HL-60/S4 (cell line): ENCODE data around the gene DBF4.
"Not testable (repeated sequence)": the region's sequence is repeated elsewhere in the genome, so short reads cannot be mapped to it uniquely, and the experiment has no call there.

ENCODE experiments used
- in situ Hi-C: fragments of 300-500 bp; cut with MboI; formaldehyde crosslinking; loops from 2 replicates; pipeline ENCODE4 v1.14.3; 2022; ENCODE audit warnings: low sequenced_read_pairs

The DBF4 gene

GRCh38 chr7:87876040-87876868 lies at the start of gene DBF4, which contains the start of gene SLC25A40:
TSS of gene DBF4 (plus strand) at chr7:87876493. CDS start at chr7:87876733, 240 bp downstream.
TSS of gene SLC25A40 (minus strand) at chr7:87876360. CDS start at chr7:87858727, 17,633 bp downstream.
- in situ Hi-C loops, result no loop called here

GRCh38 chr7:87828383-87828782 lies 47.9 kb upstream of the DBF4 start:
- in situ Hi-C loops, result not testable (repeated sequence)

- in situ Hi-C loops, result no loop called here
Observed at GRCh38 chr7:87831097-87831496, 45.2 kb upstream of the DBF4 start.

GRCh38 chr7:87833130-87833529 lies 43.2 kb upstream of the DBF4 start:
- in situ Hi-C loops, result no loop called here

- in situ Hi-C loops, result no loop called here
Observed at GRCh38 chr7:87837597-87837996, 38.7 kb upstream of the DBF4 start.

- in situ Hi-C loops, result no loop called here
Observed at GRCh38 chr7:87850836-87851593, 25.3 kb upstream of the DBF4 start.

- in situ Hi-C loops, result no loop called here
Observed at GRCh38 chr7:87852306-87852705, 24.0 kb upstream of the DBF4 start.

GRCh38 chr7:87853237-87853864 lies 22.9 kb upstream of the DBF4 start:
- in situ Hi-C loops, result no loop called here

- in situ Hi-C loops, result no loop called here
Observed at GRCh38 chr7:87858417-87859100, 17.7 kb upstream of the DBF4 start.

- in situ Hi-C loops, result no loop called here
Observed at GRCh38 chr7:87866089-87866488, 10.2 kb upstream of the DBF4 start.

- in situ Hi-C loops, result not testable (repeated sequence)
Observed at GRCh38 chr7:87866533-87866932, 9.8 kb upstream of the DBF4 start.

- in situ Hi-C loops, result no loop called here
Observed at GRCh38 chr7:87870471-87870870, 5.8 kb upstream of the DBF4 start.

- in situ Hi-C loops, result no loop called here
Observed at GRCh38 chr7:87872346-87872745, 3.9 kb upstream of the DBF4 start.

- in situ Hi-C loops, result not testable (repeated sequence)
Observed at GRCh38 chr7:87873328-87873727, 3.0 kb upstream of the DBF4 start.

- in situ Hi-C loops, result no loop called here
Observed at GRCh38 chr7:87874066-87874465, 2.2 kb upstream of the DBF4 start.

- in situ Hi-C loops, result no loop called here
Observed at GRCh38 chr7:87875151-87876039, 898 bp upstream of the DBF4 start.

GRCh38 chr7:87876869-87877234 lies 559 bp downstream of the DBF4 start:
- in situ Hi-C loops, result no loop called here

GRCh38 chr7:87877366-87878040 lies 1.2 kb downstream of the DBF4 start:
- in situ Hi-C loops, result no loop called here

- in situ Hi-C loops, result no loop called here
Observed at GRCh38 chr7:87878208-87878735, 2.0 kb downstream of the DBF4 start.
